GM23338 (cell line): ENCODE data around the gene AHI1. TPM values are rescaled to one million over a fixed set of nuclear protein-coding genes. Genes with fewer than 3 reads are reported as not detected.

Source experiments
- ATAC-seq: fragments of 200-7000 bp; cut with Tn5 transposase; 3 replicates; pipeline ENCODE4 v1.9.1; 2020
- DNase-seq: peaks from one replicate; pipeline ENCODE4 v3.0.0-alpha.2; 2015; ENCODE audit warnings: low spot score
- H2AFZ ChIP-seq: fragments of 200-600 bp; sonication (generic); 2 replicates; pipeline ENCODE4 v1.8.0; 2016; ENCODE audit warnings: antibody characterized with exemption, mild to moderate bottlenecking, moderate library complexity
- H3F3A ChIP-seq: fragments of 200-600 bp; sonication (generic); replicated peaks from 2 replicates; pipeline ENCODE4 v1.8.0; 2017; ENCODE audit warnings: antibody characterized with exemption, mixed run types, low read depth
- H3K27ac ChIP-seq: fragments of 200-600 bp; sonication (generic); 2 replicates; pipeline ENCODE4 v1.6.1; 2016; ENCODE audit warnings: low read depth
- H3K27me3 ChIP-seq: fragments of 200-600 bp; sonication (generic); 2 replicates; pipeline ENCODE4 v1.8.0; 2016; ENCODE audit warnings: mild to moderate bottlenecking, mixed run types, moderate library complexity; ENCODE audit not compliant: insufficient read depth
- H3K36me3 ChIP-seq: fragments of 200-600 bp; sonication (generic); 2 replicates; pipeline ENCODE4 v1.8.0; 2016; ENCODE audit warnings: mild to moderate bottlenecking; ENCODE audit not compliant: insufficient read depth
- H3K4me1 ChIP-seq: fragments of 200-600 bp; sonication (generic); 2 replicates; pipeline ENCODE4 v1.8.0; 2016; ENCODE audit warnings: mild to moderate bottlenecking, moderate library complexity; ENCODE audit not compliant: insufficient read depth
- H3K4me2 ChIP-seq: fragments of 200-600 bp; sonication (generic); 2 replicates; pipeline ENCODE4 v1.7.1; 2017; ENCODE audit warnings: mixed run types
- H3K4me3 ChIP-seq: fragments of 200-600 bp; sonication (generic); 2 replicates; pipeline ENCODE4 v1.6.1; 2016; ENCODE audit warnings: mixed run types
- H3K79me2 ChIP-seq: fragments of 200-600 bp; sonication (generic); replicated peaks from 2 replicates; pipeline ENCODE4 v1.8.0; 2017; ENCODE audit warnings: mild to moderate bottlenecking; ENCODE audit not compliant: insufficient read depth
- H3K9me2 ChIP-seq: fragments of 200-600 bp; sonication (generic); 2 replicates; pipeline ENCODE4 v1.8.0; 2017; ENCODE audit not compliant: insufficient read depth
- H4K20me1 ChIP-seq: fragments of 200-600 bp; sonication (generic); replicated peaks from 2 replicates; pipeline ENCODE4 v1.8.0; 2017; ENCODE audit warnings: mild to moderate bottlenecking; ENCODE audit not compliant: insufficient read depth
- H3K27ac Mint-ChIP-seq: 2 replicates; pipeline ENCODE4 v1.8.0; 2020; ENCODE audit warnings: inconsistent platforms, mild to moderate bottlenecking, moderate library complexity, mixed read lengths
- H3K27me3 Mint-ChIP-seq: 3 replicates; pipeline ENCODE4 v1.8.0; 2022; ENCODE audit warnings: low read depth, mild to moderate bottlenecking, moderate library complexity, mixed read lengths, inconsistent platforms; ENCODE audit not compliant: insufficient read depth, poor library complexity
- H3K36me3 Mint-ChIP-seq: 3 replicates; pipeline ENCODE4 v1.8.0; 2021; ENCODE audit warnings: low read depth, mild to moderate bottlenecking, inconsistent platforms, moderate library complexity, mixed read lengths
- H3K4me1 Mint-ChIP-seq: 3 replicates; pipeline ENCODE4 v1.8.0; 2020; ENCODE audit warnings: mild to moderate bottlenecking, inconsistent platforms, mixed read lengths
- H3K4me3 Mint-ChIP-seq: 3 replicates; pipeline ENCODE4 v1.8.0; 2021; ENCODE audit warnings: moderate library complexity, mild to moderate bottlenecking, inconsistent platforms, mixed read lengths
- H3K9me3 Mint-ChIP-seq: 3 replicates; pipeline ENCODE4 v1.8.0; 2020; ENCODE audit warnings: moderate library complexity, mild to moderate bottlenecking, inconsistent platforms, mixed read lengths
- CREB1 ChIP-seq: fragments of 250-450 bp; sonication (Bioruptor Pico); IDR thresholded peaks from 2 replicates; pipeline ENCODE4 v1.5.0; 2020; ENCODE audit warnings: low read depth, mild to moderate bottlenecking, moderate library complexity
- EZH2phosphoT487 ChIP-seq: fragments of 200-600 bp; sonication (generic); IDR thresholded peaks from one replicate; pipeline ENCODE4 v1.8.1; 2018; ENCODE audit warnings: antibody characterized with exemption; ENCODE audit not compliant: unreplicated experiment
- JUNB ChIP-seq: IDR thresholded peaks from one replicate; pipeline ENCODE4 v1.6.1; 2016; ENCODE audit warnings: antibody characterized with exemption; ENCODE audit not compliant: unreplicated experiment
- NANOG ChIP-seq: IDR thresholded peaks from 2 replicates; pipeline ENCODE4 v1.6.1; 2016; ENCODE audit warnings: antibody characterized with exemption, borderline replicate concordance
- POLR2AphosphoS5 ChIP-seq: IDR thresholded peaks from 2 replicates; pipeline ENCODE4 v1.6.1; 2016; ENCODE audit warnings: antibody characterized with exemption, low read depth
- STAT1 ChIP-seq: IDR thresholded peaks from one replicate; pipeline ENCODE4 v1.6.1; 2016; ENCODE audit warnings: antibody characterized with exemption; ENCODE audit not compliant: unreplicated experiment
- ZNF331 ChIP-seq: fragments of 250-450 bp; sonication (Bioruptor Pico); IDR thresholded peaks from 2 replicates; pipeline ENCODE4 v1.5.0; 2020; ENCODE audit warnings: low read depth, mild to moderate bottlenecking, moderate library complexity
- polyA plus RNA-seq: library from polyadenylated mRNA; unstranded; fragments of >200 nt; fragmentation: Nextera tagmentation; extraction: Ambion mirVana; gene quantifications from 2 replicates; pipeline ENCODE4 v1.2.1, GENCODE V29; 2016
- total RNA-seq: library from RNA; depleted of rRNA; stranded (reverse); fragments of >200 nt; shearing (Covaris generic); gene quantifications from 2 replicates; pipeline ENCODE4 v1.2.3, GENCODE V29; 2014
- TF ChIP-seq, protein P1 (sequence below), 2 experiments: fragments of 200-600 bp in 1 of 2; sonication (generic) in 1 of 2; conservative IDR thresholded peaks; 2 replicates each; pipeline versions ENCODE4 v1.5.1 to v1.6.1; 2016 to 2017; ENCODE audit warnings: antibody characterized with exemption in 2 of 2, low read depth in 2 of 2, mild to moderate bottlenecking in 2 of 2, moderate library complexity in 1 of 2
- TF ChIP-seq, protein P2 (sequence below): IDR thresholded peaks from 2 replicates; pipeline ENCODE4 v1.6.1; 2016; ENCODE audit warnings: antibody characterized with exemption
- TF ChIP-seq, protein P3 (sequence below): fragments of 250-450 bp; sonication (Bioruptor Pico); IDR thresholded peaks from 2 replicates; pipeline ENCODE4 v1.5.0; 2020; ENCODE audit warnings: mild to moderate bottlenecking, moderate library complexity

AHI1 gene
- total and polyA plus RNA-seq, 2 experiments from 2014 or later, result 19.8 to 72.9 TPM

DNA sequence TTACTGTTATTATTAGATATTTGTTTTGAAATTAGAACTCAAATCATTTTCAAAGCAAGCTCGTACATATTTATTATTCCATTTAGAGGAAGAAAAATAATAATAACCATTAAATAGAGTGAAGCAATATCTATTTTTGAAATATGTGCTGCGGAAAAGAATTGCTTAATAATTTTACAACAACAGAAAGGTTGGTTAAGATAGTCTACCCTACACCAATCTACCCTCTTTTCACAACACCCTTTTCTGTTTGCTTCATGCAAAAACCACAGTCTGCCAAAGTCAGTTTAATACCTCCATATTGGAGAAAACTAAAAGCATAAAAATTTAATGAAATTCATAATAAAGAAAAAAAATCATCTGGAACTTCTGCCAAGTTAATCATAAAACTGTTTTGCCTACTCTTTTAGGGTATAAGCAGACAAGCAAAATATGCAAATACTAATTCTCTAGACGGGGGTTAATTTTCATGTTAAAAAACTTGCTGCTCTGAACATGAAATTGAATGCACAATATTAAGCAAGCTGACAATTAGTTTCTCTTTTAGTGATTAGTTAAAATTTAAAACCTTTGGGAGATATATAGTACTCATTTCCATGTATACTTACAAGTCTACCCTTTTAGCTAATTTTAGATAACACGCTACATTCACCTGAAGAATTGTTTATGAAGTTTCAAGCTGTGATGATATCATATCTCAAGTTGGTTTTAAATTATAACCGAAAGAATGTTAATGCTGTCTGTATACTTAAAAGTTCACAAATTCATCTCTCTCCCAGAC, 100.2 kb downstream of the AHI1 start:
- no peaks in the 10 kb centered on the region for H3K9me2 ChIP-seq
- H3K4me3 ChIP-seq, result no peak overlapping the region
- TF ChIP-seq CREB1 (CRISPR knock-in tag) (no peak), POLR2AphosphoS5 (no peak), ZNF331 (CRISPR knock-in tag) (no peak), EZH2phosphoT487 (no peak), JUNB (no peak)
- TF ChIP-seq, protein P1, sequence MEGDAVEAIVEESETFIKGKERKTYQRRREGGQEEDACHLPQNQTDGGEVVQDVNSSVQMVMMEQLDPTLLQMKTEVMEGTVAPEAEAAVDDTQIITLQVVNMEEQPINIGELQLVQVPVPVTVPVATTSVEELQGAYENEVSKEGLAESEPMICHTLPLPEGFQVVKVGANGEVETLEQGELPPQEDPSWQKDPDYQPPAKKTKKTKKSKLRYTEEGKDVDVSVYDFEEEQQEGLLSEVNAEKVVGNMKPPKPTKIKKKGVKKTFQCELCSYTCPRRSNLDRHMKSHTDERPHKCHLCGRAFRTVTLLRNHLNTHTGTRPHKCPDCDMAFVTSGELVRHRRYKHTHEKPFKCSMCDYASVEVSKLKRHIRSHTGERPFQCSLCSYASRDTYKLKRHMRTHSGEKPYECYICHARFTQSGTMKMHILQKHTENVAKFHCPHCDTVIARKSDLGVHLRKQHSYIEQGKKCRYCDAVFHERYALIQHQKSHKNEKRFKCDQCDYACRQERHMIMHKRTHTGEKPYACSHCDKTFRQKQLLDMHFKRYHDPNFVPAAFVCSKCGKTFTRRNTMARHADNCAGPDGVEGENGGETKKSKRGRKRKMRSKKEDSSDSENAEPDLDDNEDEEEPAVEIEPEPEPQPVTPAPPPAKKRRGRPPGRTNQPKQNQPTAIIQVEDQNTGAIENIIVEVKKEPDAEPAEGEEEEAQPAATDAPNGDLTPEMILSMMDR (conservative IDR thresholded peaks at IDR 0.05; ENCODE audit: low read depth in 2 of 2), result no peak
- no peaks in the 10 kb centered on the region for H3K36me3 ChIP-seq
- no peaks in the 10 kb centered on the region for H3K27me3 ChIP-seq
- no peak for ATAC-seq
- Mint-ChIP-seq H3K27me3 (no peaks in the 10 kb centered on the region), H3K4me1 (peaks cover 19% of the 10 kb centered on the region), H3K4me3 (no peak overlapping the region), H3K27ac (no peak overlapping the region), H3K36me3 (no peaks in the 10 kb centered on the region), H3K9me3 (no peaks in the 10 kb centered on the region)
- no peaks in the 10 kb centered on the region for H3F3A ChIP-seq
- H3K4me2 ChIP-seq, result no peak overlapping the region
- H3K27ac ChIP-seq, result no peak overlapping the region
- no peaks in the 10 kb centered on the region for H3K79me2 ChIP-seq
- no peak overlapping the region for H2AFZ ChIP-seq
- H4K20me1 ChIP-seq, result no peaks in the 10 kb centered on the region
- peaks cover 17% of the 10 kb centered on the region for H3K4me1 ChIP-seq
- no peak for DNase-seq

DNA sequence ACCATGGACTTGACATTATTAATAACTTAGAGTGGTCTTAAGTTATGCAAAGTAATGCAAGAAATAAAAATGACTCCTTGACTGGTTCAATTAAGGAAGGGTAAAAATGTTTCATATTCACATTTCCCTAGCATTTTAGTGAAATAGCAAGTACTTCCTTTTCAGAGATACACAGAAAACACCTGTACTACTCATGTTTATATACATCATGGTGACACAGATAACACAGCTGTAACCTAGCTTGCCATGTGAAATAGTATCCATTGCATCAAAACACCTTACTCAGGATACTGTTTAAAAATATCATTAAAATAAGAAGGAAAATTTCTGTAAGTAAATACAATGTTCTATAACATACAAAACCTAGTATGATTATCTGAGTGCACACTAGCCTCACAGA, 102.4 kb downstream of the AHI1 start:
- Histone ChIP-seq H3F3A (no peaks in the 10 kb centered on the region), H3K9me2 (no peaks in the 10 kb centered on the region)
- H3K27ac Mint-ChIP-seq, result no peak overlapping the region
- TF ChIP-seq, protein P2, sequence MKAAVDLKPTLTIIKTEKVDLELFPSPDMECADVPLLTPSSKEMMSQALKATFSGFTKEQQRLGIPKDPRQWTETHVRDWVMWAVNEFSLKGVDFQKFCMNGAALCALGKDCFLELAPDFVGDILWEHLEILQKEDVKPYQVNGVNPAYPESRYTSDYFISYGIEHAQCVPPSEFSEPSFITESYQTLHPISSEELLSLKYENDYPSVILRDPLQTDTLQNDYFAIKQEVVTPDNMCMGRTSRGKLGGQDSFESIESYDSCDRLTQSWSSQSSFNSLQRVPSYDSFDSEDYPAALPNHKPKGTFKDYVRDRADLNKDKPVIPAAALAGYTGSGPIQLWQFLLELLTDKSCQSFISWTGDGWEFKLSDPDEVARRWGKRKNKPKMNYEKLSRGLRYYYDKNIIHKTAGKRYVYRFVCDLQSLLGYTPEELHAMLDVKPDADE, result no peak
- TF ChIP-seq EZH2phosphoT487, result no peak
- TF ChIP-seq, protein P1 (conservative IDR thresholded peaks at IDR 0.05; ENCODE audit: low read depth in 2 of 2), result no peak
- TF ChIP-seq NANOG, result no peak
- no peak for TF ChIP-seq STAT1
- TF ChIP-seq JUNB, result no peak
- TF ChIP-seq, protein P3, sequence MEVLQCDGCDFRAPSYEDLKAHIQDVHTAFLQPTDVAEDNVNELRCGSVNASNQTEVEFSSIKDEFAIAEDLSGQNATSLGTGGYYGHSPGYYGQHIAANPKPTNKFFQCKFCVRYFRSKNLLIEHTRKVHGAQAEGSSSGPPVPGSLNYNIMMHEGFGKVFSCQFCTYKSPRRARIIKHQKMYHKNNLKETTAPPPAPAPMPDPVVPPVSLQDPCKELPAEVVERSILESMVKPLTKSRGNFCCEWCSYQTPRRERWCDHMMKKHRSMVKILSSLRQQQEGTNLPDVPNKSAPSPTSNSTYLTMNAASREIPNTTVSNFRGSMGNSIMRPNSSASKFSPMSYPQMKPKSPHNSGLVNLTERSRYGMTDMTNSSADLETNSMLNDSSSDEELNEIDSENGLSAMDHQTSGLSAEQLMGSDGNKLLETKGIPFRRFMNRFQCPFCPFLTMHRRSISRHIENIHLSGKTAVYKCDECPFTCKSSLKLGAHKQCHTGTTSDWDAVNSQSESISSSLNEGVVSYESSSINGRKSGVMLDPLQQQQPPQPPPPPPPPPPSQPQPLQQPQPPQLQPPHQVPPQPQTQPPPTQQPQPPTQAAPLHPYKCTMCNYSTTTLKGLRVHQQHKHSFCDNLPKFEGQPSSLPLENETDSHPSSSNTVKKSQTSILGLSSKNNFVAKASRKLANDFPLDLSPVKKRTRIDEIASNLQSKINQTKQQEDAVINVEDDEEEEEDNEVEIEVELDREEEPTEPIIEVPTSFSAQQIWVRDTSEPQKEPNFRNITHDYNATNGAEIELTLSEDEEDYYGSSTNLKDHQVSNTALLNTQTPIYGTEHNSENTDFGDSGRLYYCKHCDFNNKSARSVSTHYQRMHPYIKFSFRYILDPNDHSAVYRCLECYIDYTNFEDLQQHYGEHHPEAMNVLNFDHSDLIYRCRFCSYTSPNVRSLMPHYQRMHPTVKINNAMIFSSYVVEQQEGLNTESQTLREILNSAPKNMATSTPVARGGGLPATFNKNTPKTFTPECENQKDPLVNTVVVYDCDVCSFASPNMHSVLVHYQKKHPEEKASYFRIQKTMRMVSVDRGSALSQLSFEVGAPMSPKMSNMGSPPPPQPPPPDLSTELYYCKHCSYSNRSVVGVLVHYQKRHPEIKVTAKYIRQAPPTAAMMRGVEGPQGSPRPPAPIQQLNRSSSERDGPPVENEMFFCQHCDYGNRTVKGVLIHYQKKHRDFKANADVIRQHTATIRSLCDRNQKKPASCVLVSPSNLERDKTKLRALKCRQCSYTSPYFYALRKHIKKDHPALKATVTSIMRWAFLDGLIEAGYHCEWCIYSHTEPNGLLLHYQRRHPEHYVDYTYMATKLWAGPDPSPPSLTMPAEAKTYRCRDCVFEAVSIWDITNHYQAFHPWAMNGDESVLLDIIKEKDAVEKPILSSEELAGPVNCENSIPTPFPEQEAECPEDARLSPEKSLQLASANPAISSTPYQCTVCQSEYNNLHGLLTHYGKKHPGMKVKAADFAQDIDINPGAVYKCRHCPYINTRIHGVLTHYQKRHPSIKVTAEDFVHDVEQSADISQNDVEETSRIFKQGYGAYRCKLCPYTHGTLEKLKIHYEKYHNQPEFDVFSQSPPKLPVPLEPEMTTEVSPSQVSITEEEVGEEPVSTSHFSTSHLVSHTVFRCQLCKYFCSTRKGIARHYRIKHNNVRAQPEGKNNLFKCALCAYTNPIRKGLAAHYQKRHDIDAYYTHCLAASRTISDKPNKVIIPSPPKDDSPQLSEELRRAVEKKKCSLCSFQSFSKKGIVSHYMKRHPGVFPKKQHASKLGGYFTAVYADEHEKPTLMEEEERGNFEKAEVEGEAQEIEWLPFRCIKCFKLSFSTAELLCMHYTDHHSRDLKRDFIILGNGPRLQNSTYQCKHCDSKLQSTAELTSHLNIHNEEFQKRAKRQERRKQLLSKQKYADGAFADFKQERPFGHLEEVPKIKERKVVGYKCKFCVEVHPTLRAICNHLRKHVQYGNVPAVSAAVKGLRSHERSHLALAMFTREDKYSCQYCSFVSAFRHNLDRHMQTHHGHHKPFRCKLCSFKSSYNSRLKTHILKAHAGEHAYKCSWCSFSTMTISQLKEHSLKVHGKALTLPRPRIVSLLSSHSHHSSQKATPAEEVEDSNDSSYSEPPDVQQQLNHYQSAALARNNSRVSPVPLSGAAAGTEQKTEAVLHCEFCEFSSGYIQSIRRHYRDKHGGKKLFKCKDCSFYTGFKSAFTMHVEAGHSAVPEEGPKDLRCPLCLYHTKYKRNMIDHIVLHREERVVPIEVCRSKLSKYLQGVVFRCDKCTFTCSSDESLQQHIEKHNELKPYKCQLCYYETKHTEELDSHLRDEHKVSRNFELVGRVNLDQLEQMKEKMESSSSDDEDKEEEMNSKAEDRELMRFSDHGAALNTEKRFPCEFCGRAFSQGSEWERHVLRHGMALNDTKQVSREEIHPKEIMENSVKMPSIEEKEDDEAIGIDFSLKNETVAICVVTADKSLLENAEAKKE (CRISPR knock-in tag), result no peak

More for the DNA sequence above, 102.4 kb downstream of the AHI1 start:
- no peak overlapping the region for H2AFZ ChIP-seq
- H3K4me1 ChIP-seq, result peaks cover 2% of the 10 kb centered on the region
- Mint-ChIP-seq H3K36me3 (no peaks in the 10 kb centered on the region), H3K27me3 (no peaks in the 10 kb centered on the region), H3K9me3 (no peaks in the 10 kb centered on the region), H3K4me3 (no peak overlapping the region), H3K4me1 (peaks cover 9% of the 10 kb centered on the region)
- no peak overlapping the region for H3K4me3 ChIP-seq
- H3K27me3 ChIP-seq, result no peaks in the 10 kb centered on the region
- H3K4me2 ChIP-seq, result no peak overlapping the region
- no peak for ATAC-seq
- no peaks in the 10 kb centered on the region for H3K36me3 ChIP-seq
- H3K79me2 ChIP-seq, result no peaks in the 10 kb centered on the region
- no peaks in the 10 kb centered on the region for H4K20me1 ChIP-seq
- DNase-seq, result no peak
- H3K27ac ChIP-seq, result no peak overlapping the region
